ENCODE measurements around the gene GIMAP1. TPM values are rescaled to one million over a fixed set of nuclear protein-coding genes. Genes with fewer than 3 reads are reported as not detected.

GIMAP1 gene
- total and polyA plus RNA-seq, 10 donors: 8.7 to 61.2 (median 34.3) TPM

DNA sequence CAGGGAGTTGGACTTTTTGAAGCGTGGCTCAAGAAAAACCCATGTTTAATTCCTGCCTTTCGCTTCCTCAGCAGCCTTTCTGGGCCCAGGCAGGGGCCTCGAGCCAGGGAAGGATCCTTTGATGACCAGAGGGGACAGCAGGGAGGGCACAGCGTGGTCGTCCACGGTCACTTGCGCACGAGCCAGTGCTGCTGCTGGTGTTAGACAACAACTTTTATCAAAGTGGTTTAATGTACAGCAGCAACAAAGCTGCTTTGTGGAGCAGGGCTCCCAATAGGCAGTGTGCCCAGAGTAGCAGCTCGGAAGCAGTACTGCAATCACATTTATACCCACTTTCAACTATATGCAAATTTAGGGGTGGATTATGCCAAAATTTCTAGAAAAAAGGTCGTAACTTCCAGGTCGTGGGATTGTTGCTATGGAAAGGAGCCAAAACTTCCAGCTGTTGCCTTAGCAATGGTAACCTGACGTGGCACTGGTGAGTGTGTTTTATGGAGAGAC is 6.1 kb downstream of the GIMAP1 start:
- intact Hi-C loops (cut with DNase I; ENCODE audit: low total_unique reads): no loop called here
- H3K36me3 ChIP-seq: peaks cover 2 to 73% (median 30%) of the 10 kb centered on the region in 6 donors
- H3K4me1 ChIP-seq: peaks cover 13 to 66% (median 49%) of the 10 kb centered on the region in 6 donors
- H3K27ac ChIP-seq: peak overlapping the region in 7 of 8 donors; percentile 1 to 57 (median 37)
- peaks cover 0 to 22% (median 12%) of the 10 kb centered on the region in 8 donors for H3K9me3 ChIP-seq
- TF ChIP-seq POLR2AphosphoS5 (IDR thresholded peaks at IDR 0.05) (peak in 2 of 3 donors; percentile 39 to 52), POLR2A (IDR thresholded peaks at IDR 0.05) (no peak)
- TF ChIP-seq, protein P1, sequence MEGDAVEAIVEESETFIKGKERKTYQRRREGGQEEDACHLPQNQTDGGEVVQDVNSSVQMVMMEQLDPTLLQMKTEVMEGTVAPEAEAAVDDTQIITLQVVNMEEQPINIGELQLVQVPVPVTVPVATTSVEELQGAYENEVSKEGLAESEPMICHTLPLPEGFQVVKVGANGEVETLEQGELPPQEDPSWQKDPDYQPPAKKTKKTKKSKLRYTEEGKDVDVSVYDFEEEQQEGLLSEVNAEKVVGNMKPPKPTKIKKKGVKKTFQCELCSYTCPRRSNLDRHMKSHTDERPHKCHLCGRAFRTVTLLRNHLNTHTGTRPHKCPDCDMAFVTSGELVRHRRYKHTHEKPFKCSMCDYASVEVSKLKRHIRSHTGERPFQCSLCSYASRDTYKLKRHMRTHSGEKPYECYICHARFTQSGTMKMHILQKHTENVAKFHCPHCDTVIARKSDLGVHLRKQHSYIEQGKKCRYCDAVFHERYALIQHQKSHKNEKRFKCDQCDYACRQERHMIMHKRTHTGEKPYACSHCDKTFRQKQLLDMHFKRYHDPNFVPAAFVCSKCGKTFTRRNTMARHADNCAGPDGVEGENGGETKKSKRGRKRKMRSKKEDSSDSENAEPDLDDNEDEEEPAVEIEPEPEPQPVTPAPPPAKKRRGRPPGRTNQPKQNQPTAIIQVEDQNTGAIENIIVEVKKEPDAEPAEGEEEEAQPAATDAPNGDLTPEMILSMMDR (IDR thresholded peaks at IDR 0.05 in 8 of 11, conservative IDR thresholded peaks at IDR 0.05 in 3 of 11): no peak
- no peaks in the 10 kb centered on the region for H3K27me3 ChIP-seq (replicated peaks in 1 of 7)
- no peak for DNase-seq
- WGBS, 5 donors: 67 to 76% (median 73%) methylated on average over 12 of the region's 12 CpGs
- peak overlapping the region in 3 of 8 donors; percentile 9 to 49 (median 11) for H3K4me3 ChIP-seq

DNA sequence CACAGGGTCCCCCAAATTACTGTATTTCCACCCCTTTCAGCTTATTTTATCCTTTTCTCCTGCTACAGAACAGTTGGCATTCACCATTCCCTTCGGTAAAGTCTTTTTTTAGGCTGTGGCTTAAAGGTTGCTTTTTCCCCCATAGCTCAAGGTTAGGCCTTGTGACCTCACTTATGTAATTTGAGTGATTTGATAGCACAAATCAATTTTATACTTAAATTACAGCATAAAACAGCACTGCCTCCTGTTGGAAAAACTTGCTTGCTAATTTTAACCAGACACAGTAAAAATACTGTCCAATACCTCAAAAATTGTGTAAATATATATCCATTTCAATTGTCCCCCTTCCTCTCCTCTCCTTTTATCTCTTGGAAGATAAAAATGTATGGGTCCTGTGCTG is 7.1 kb downstream of the GIMAP1 start:
- peaks cover 13 to 59% (median 45%) of the 10 kb centered on the region in 6 donors for H3K4me1 ChIP-seq
- WGBS, 5 donors: 30 to 56% (median 53%) methylated on average over 1 of the region's 1 CpG
- H3K9me3 ChIP-seq: peaks cover 0 to 32% (median 20%) of the 10 kb centered on the region in 8 donors
- H3K36me3 ChIP-seq: peaks cover 2 to 73% (median 30%) of the 10 kb centered on the region in 6 donors
- intact Hi-C loops (cut with DNase I; ENCODE audit: low total_unique reads): no loop called here
- TF ChIP-seq POLR2AphosphoS5 (IDR thresholded peaks at IDR 0.05): no peak
- no peak for TF ChIP-seq POLR2A (IDR thresholded peaks at IDR 0.05)
- TF ChIP-seq, protein P1 (IDR thresholded peaks at IDR 0.05 in 8 of 11, conservative IDR thresholded peaks at IDR 0.05 in 3 of 11): no peak
- no peak for DNase-seq
- peak overlapping the region in 1 of 8 donors; percentile 10 for H3K4me3 ChIP-seq
- H3K27me3 ChIP-seq (replicated peaks in 1 of 7): no peaks in the 10 kb centered on the region
- H3K27ac ChIP-seq: peak overlapping the region in 6 of 8 donors; percentile 1 to 42 (median 20)

DNA sequence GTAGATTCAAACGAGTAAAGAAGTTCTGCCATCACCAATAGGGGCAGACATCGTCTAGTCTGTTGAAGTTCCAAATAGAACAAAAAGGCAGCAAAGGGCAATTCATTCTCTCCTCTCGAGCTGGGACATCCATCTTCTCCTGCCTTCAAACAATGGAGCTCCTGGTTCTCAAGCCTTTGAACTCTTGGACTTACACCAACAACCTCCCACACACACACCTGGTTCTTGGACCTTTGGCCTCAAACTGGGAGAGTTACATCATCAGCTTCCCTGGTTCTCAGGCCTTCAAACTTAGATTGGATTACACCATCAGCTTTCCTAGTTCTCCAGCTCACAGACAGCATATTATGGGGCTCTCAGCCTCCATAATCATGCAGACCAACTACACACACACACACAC is 11.0 kb downstream of the GIMAP1 start:
- Histone ChIP-seq H3K4me3 (no peak overlapping the region), H3K36me3 (peaks cover 0 to 37% (median 0%) of the 10 kb centered on the region in 6 donors), H3K27me3 (replicated peaks in 1 of 7) (no peaks in the 10 kb centered on the region), H3K4me1 (peaks cover 3 to 36% (median 12%) of the 10 kb centered on the region in 6 donors), H3K27ac (no peak overlapping the region), H3K9me3 (peaks cover 0 to 37% (median 26%) of the 10 kb centered on the region in 8 donors)
- intact Hi-C loops (cut with DNase I; ENCODE audit: low total_unique reads): no loop called here
- no peak for DNase-seq
- WGBS, 5 donors: 72 to 93% (median 82%) methylated on average over 3 of the region's 3 CpGs
- TF ChIP-seq POLR2A (IDR thresholded peaks at IDR 0.05): no peak
- no peak for TF ChIP-seq POLR2AphosphoS5 (IDR thresholded peaks at IDR 0.05)
- TF ChIP-seq, protein P1 (IDR thresholded peaks at IDR 0.05 in 8 of 11, conservative IDR thresholded peaks at IDR 0.05 in 3 of 11): no peak

DNA sequence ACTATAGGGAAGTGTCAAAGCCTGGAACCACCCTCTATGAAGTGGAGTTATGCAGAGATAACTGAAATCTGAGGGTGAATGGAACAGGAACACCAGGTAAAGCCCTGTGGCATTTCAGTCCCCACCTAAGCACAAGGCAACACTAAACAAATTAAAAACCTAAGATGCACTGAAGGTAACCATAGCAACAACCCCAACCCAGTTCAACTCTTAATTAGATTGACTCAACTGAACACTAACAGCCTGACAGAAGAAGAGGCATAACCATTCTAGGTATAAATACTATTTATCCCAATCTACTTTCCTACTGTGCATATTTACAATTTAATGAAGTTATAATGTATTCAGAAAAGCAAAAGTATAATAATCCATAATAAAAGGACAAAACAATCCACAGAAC is 11.6 kb downstream of the GIMAP1 start:
- TF ChIP-seq POLR2A (IDR thresholded peaks at IDR 0.05) (no peak), POLR2AphosphoS5 (IDR thresholded peaks at IDR 0.05) (no peak)
- TF ChIP-seq, protein P1 (IDR thresholded peaks at IDR 0.05 in 8 of 11, conservative IDR thresholded peaks at IDR 0.05 in 3 of 11): no peak
- intact Hi-C loops (cut with DNase I; ENCODE audit: low total_unique reads): no loop called here
- Histone ChIP-seq H3K27me3 (replicated peaks in 1 of 7) (no peaks in the 10 kb centered on the region), H3K27ac (no peak overlapping the region), H3K9me3 (peaks cover 0 to 37% (median 26%) of the 10 kb centered on the region in 8 donors), H3K4me3 (no peak overlapping the region), H3K4me1 (peaks cover 0 to 32% (median 9%) of the 10 kb centered on the region in 6 donors), H3K36me3 (peaks cover 0 to 31% (median 0%) of the 10 kb centered on the region in 6 donors)
- no peak for DNase-seq

Measured in spleen (tissue), 11 donors.